Sigmoid colon (tissue), 7 donors: ENCODE data around the gene KCNH8. TPM values are rescaled to one million over a fixed set of nuclear protein-coding genes. Genes with fewer than 3 reads are reported as not detected.

ENCODE experiments used
- DNase-seq: peaks from one replicate; pipeline ENCODE4 v3.0.0-alpha.2; 2019
- H3K27ac ChIP-seq, 4 donors: fragments of 200-600 bp; sonication (generic); one replicate each; pipeline ENCODE4 v1.5.1; 2016 to 2019; ENCODE audit warnings: mild to moderate bottlenecking in 1 of 4
- H3K27me3 ChIP-seq, 3 donors: fragments of 200-600 bp; sonication (generic); one replicate each; pipeline ENCODE4 v1.5.1; 2019; ENCODE audit warnings: mild to moderate bottlenecking in 1 of 3
- H3K36me3 ChIP-seq, 4 donors: fragments of 200-600 bp; sonication (generic); one replicate each; pipeline ENCODE4 v1.5.1; 2016 to 2019
- H3K4me1 ChIP-seq, 4 donors: fragments of 200-600 bp; sonication (generic); one replicate each; pipeline ENCODE4 v1.5.1; 2017 to 2019
- H3K4me3 ChIP-seq, 4 donors: fragments of 200-600 bp; sonication (generic); one replicate each; pipeline ENCODE4 v1.5.1; 2017 to 2019; ENCODE audit warnings: mild to moderate bottlenecking in 2 of 4, moderate library complexity in 1 of 4
- H3K9me3 ChIP-seq, 4 donors: fragments of 200-600 bp in 3 of 4; sonication (generic) in 3 of 4; one replicate each; pipeline versions ENCODE4 v1.5.1 to v1.6.1; 2013 to 2019
- CTCF ChIP-seq, 4 experiments: fragments of 450-650 bp in 3 of 4; fragments of 200-600 bp in 1 of 4; IDR thresholded peaks; one replicate each; pipeline ENCODE4 v1.5.1; 2016 to 2019; ENCODE audit warnings: antibody characterized with exemption in 4 of 4, mild to moderate bottlenecking in 3 of 4, moderate library complexity in 2 of 4
- EP300 ChIP-seq, 4 donors: sonication (generic); formaldehyde crosslinking; IDR thresholded peaks; one replicate each; pipeline ENCODE4 v1.6.1; 2017; ENCODE audit warnings: antibody characterized with exemption in 4 of 4
- POLR2A ChIP-seq, 2 donors: fragments of 450-650 bp; IDR thresholded peaks; one replicate each; pipeline ENCODE4 v1.6.1; 2016; ENCODE audit warnings: antibody characterized with exemption in 2 of 2, mild to moderate bottlenecking in 2 of 2, moderate library complexity in 2 of 2
- POLR2AphosphoS5 ChIP-seq, 4 donors: sonication (generic); formaldehyde crosslinking; IDR thresholded peaks; one replicate each; pipeline ENCODE4 v1.6.1; 2017; ENCODE audit warnings: antibody characterized with exemption in 4 of 4
- WGBS, 2 donors: extraction: QIAGEN DNeasy Blood & Tissue Kit; methylation state at CpG; one replicate each; pipeline ENCODE4 v1.1.7; 2013; 5-methylcytosine and 5-hydroxymethylcytosine counted together
- intact Hi-C: fragments of 100-400 bp; cut with DNase I; formaldehyde crosslinking; loops from one replicate; pipeline ENCODE4 v1.15.1; 2023
- polyA plus RNA-seq, 3 donors: library from polyadenylated mRNA; stranded (reverse); fragments of 200-250 nt; gene quantifications; one replicate each; pipeline ENCODE4 v1.2.3, GENCODE V29; 2013
- total RNA-seq, 4 donors: library from RNA; depleted of rRNA; stranded (reverse); fragments of >200 nt; gene quantifications; one replicate each; pipeline ENCODE4 v1.1.0, GENCODE V29; 2016
- donor health status: healthy with polysubstance abuse.
- donor health status: Bipolar disorder and iron deficiency.
- donor health status: healthy.

Gene KCNH8
- total and polyA plus RNA-seq, 7 donors: 0.23 to 1.1 (median 0.66) TPM

- Histone ChIP-seq H3K4me1 (peaks cover 0 to 12% (median 2%) of the 10 kb centered on the region in 4 donors), H3K36me3 (no peaks in the 10 kb centered on the region), H3K27me3 (no peaks in the 10 kb centered on the region), H3K27ac (no peak overlapping the region), H3K4me3 (no peak overlapping the region), H3K9me3 (no peaks in the 10 kb centered on the region)
- no peak for DNase-seq
- TF ChIP-seq POLR2A (IDR thresholded peaks at IDR 0.05): no peak
- TF ChIP-seq CTCF (IDR thresholded peaks at IDR 0.05): no peak
- intact Hi-C loops: no loop called here
- 92 to 94% methylated on average over 4 of the region's 4 CpGs for WGBS, 2 donors
Measured at GRCh38 chr3:19455546-19455945, 307.2 kb downstream of the KCNH8 start.

- peaks cover 0 to 12% (median 2%) of the 10 kb centered on the region in 4 donors for H3K4me1 ChIP-seq
- DNase-seq: no peak
- WGBS, 2 donors: 83 to 84% methylated on average over 3 of the region's 3 CpGs
- TF ChIP-seq POLR2A (IDR thresholded peaks at IDR 0.05) (no peak), CTCF (IDR thresholded peaks at IDR 0.05) (no peak), EP300 (IDR thresholded peaks at IDR 0.05) (no peak), POLR2AphosphoS5 (IDR thresholded peaks at IDR 0.05) (no peak)
- no peaks in the 10 kb centered on the region for H3K36me3 ChIP-seq
- no peaks in the 10 kb centered on the region for H3K27me3 ChIP-seq
- intact Hi-C loops: no loop called here
- no peak overlapping the region for H3K27ac ChIP-seq
- H3K9me3 ChIP-seq: peaks cover 0 to 3% (median 0%) of the 10 kb centered on the region in 4 donors
- H3K4me3 ChIP-seq: no peak overlapping the region
Measured at GRCh38 chr3:19456738-19457137, 308.4 kb downstream of the KCNH8 start.

GRCh38 chr3:19457449-19457848 lies 309.1 kb downstream of the KCNH8 start:
- intact Hi-C loops: no loop called here

GRCh38 chr3:19467761-19468160 lies 319.5 kb downstream of the KCNH8 start:
- Histone ChIP-seq H3K9me3 (no peaks in the 10 kb centered on the region), H3K4me1 (no peaks in the 10 kb centered on the region), H3K4me3 (no peak overlapping the region), H3K36me3 (no peaks in the 10 kb centered on the region), H3K27ac (no peak overlapping the region), H3K27me3 (no peaks in the 10 kb centered on the region)
- intact Hi-C loops: no loop called here
- no peak for DNase-seq
- TF ChIP-seq POLR2AphosphoS5 (IDR thresholded peaks at IDR 0.05) (no peak), POLR2A (IDR thresholded peaks at IDR 0.05) (no peak), CTCF (IDR thresholded peaks at IDR 0.05) (no peak), EP300 (IDR thresholded peaks at IDR 0.05) (no peak)

More at GRCh38 chr3:19457449-19457848, 309.1 kb downstream of the KCNH8 start:
- no peak overlapping the region for H3K4me3 ChIP-seq
- no peaks in the 10 kb centered on the region for H3K27me3 ChIP-seq
- no peak for TF ChIP-seq POLR2AphosphoS5 (IDR thresholded peaks at IDR 0.05)
- TF ChIP-seq POLR2A (IDR thresholded peaks at IDR 0.05): no peak
- TF ChIP-seq EP300 (IDR thresholded peaks at IDR 0.05): no peak
- TF ChIP-seq CTCF (IDR thresholded peaks at IDR 0.05): no peak
- no peak overlapping the region for H3K27ac ChIP-seq
- 90 to 94% methylated on average over 3 of the region's 3 CpGs for whole genome bisulfite sequencing, 2 donors
- no peaks in the 10 kb centered on the region for H3K36me3 ChIP-seq
- peaks cover 0 to 12% (median 2%) of the 10 kb centered on the region in 4 donors for H3K4me1 ChIP-seq
- H3K9me3 ChIP-seq: peaks cover 0 to 3% (median 0%) of the 10 kb centered on the region in 4 donors
- DNase-seq: no peak

- intact Hi-C loops: no loop called here
- DNase-seq: no peak
- Histone ChIP-seq H3K4me1 (no peaks in the 10 kb centered on the region), H3K4me3 (no peak overlapping the region), H3K27ac (no peak overlapping the region), H3K27me3 (no peaks in the 10 kb centered on the region), H3K9me3 (no peaks in the 10 kb centered on the region), H3K36me3 (no peaks in the 10 kb centered on the region)
- 84% methylated on average over 4 of the region's 4 CpGs for WGBS, 2 donors
- no peak for TF ChIP-seq CTCF (IDR thresholded peaks at IDR 0.05)
Measured at GRCh38 chr3:19471138-19471537, 322.8 kb downstream of the KCNH8 start.
